HEK293 (cell line): ENCODE results near the gene CD46.

Experiments used
- WT1 ChIP-seq: fragments of 450-650 bp; formaldehyde crosslinking; IDR thresholded peaks from 2 replicates; pipeline ENCODE4 v1.5.1; 2016; ENCODE audit warnings: missing biosample characterization, missing genetic modification characterization
- ZNF133 ChIP-seq: fragments of 450-650 bp; formaldehyde crosslinking; IDR thresholded peaks from 2 replicates; pipeline ENCODE4 v1.5.1; 2016; ENCODE audit warnings: missing biosample characterization, missing genetic modification characterization
- ZNF24 ChIP-seq: fragments of 450-650 bp; formaldehyde crosslinking; IDR thresholded peaks from 2 replicates; pipeline ENCODE4 v1.5.1; 2016; ENCODE audit warnings: missing biosample characterization, missing genetic modification characterization
- ZNF394 ChIP-seq: fragments of 450-650 bp; formaldehyde crosslinking; IDR thresholded peaks from 2 replicates; pipeline ENCODE4 v1.5.1; 2016; ENCODE audit warnings: missing biosample characterization, missing genetic modification characterization, mild to moderate bottlenecking, moderate library complexity, borderline replicate concordance
- ZNF558 ChIP-seq: fragments of 450-650 bp; formaldehyde crosslinking; IDR thresholded peaks from 2 replicates; pipeline ENCODE4 v1.5.1; 2016; ENCODE audit warnings: missing biosample characterization, missing genetic modification characterization
- TF ChIP-seq, protein P1 (sequence below): fragments of 450-650 bp; formaldehyde crosslinking; IDR thresholded peaks from 2 replicates; pipeline ENCODE4 v1.5.1; 2016; ENCODE audit warnings: missing biosample characterization, missing genetic modification characterization
- TF ChIP-seq, protein P2 (sequence below): fragments of 450-650 bp; formaldehyde crosslinking; IDR thresholded peaks from 2 replicates; pipeline ENCODE4 v1.5.1; 2016; ENCODE audit warnings: missing biosample characterization, missing genetic modification characterization
- TF ChIP-seq, protein P3 (sequence below): fragments of 450-650 bp; formaldehyde crosslinking; IDR thresholded peaks from 2 replicates; pipeline ENCODE4 v1.5.1; 2016; ENCODE audit warnings: missing biosample characterization, missing genetic modification characterization
- TF ChIP-seq, protein P4 (sequence below): fragments of 450-650 bp; formaldehyde crosslinking; IDR thresholded peaks from 2 replicates; pipeline ENCODE4 v1.5.1; 2017; ENCODE audit warnings: missing biosample characterization, mild to moderate bottlenecking, missing genetic modification characterization, moderate library complexity

DNA sequence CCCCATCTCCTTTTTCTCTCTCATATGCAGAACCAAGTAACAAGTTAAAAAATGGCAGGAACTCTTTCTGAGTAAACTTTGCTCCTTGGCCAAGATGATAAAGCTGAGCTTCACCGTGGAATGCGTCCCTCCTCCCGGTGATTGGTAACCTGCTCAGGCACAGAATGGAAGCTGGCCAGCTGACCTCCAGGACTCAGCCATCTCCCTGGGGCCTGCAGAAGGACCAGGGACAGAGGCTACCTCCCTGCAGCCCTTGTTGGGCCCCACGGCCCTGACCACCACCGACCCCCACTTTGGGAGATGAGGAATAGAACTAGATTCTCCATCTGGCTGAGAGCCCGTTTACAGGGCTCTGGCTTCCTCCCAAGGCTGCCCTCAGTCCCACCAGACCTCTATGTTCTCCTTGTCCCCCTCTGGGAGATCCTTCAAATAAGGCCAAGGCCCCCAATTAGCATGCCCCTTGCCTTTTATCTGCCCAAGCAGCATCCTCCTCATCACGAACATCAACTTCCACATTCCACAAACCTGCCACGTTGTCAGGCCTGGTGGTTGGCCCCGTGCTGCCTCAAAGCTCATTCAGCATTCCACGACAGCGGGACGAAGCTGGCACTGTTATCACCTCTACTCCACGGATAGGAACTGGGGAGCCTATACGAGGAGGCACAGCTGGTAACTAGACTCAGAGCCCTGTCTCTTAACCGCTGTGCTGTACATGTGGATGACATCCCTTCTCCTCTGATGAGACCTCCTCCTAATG is 84.9 kb downstream of the CD46 start:
- TF ChIP-seq WT1 (tag by site-specific recombination) (no peak), ZNF394 (tag by site-specific recombination) (no peak), ZNF558 (no peak), ZNF24 (tag by site-specific recombination) (no peak), ZNF133 (tag by site-specific recombination) (no peak)
- TF ChIP-seq, protein P1, sequence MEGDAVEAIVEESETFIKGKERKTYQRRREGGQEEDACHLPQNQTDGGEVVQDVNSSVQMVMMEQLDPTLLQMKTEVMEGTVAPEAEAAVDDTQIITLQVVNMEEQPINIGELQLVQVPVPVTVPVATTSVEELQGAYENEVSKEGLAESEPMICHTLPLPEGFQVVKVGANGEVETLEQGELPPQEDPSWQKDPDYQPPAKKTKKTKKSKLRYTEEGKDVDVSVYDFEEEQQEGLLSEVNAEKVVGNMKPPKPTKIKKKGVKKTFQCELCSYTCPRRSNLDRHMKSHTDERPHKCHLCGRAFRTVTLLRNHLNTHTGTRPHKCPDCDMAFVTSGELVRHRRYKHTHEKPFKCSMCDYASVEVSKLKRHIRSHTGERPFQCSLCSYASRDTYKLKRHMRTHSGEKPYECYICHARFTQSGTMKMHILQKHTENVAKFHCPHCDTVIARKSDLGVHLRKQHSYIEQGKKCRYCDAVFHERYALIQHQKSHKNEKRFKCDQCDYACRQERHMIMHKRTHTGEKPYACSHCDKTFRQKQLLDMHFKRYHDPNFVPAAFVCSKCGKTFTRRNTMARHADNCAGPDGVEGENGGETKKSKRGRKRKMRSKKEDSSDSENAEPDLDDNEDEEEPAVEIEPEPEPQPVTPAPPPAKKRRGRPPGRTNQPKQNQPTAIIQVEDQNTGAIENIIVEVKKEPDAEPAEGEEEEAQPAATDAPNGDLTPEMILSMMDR, result no peak
- TF ChIP-seq, protein P2, sequence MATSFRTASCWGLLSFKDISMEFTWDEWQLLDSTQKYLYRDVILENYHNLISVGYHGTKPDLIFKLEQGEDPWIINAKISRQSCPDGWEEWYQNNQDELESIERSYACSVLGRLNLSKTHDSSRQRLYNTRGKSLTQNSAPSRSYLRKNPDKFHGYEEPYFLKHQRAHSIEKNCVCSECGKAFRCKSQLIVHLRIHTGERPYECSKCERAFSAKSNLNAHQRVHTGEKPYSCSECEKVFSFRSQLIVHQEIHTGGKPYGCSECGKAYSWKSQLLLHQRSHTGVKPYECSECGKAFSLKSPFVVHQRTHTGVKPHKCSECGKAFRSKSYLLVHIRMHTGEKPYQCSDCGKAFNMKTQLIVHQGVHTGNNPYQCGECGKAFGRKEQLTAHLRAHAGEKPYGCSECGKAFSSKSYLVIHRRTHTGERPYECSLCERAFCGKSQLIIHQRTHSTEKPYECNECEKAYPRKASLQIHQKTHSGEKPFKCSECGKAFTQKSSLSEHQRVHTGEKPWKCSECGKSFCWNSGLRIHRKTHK (tag by site-specific recombination), result no peak
- TF ChIP-seq, protein P3, sequence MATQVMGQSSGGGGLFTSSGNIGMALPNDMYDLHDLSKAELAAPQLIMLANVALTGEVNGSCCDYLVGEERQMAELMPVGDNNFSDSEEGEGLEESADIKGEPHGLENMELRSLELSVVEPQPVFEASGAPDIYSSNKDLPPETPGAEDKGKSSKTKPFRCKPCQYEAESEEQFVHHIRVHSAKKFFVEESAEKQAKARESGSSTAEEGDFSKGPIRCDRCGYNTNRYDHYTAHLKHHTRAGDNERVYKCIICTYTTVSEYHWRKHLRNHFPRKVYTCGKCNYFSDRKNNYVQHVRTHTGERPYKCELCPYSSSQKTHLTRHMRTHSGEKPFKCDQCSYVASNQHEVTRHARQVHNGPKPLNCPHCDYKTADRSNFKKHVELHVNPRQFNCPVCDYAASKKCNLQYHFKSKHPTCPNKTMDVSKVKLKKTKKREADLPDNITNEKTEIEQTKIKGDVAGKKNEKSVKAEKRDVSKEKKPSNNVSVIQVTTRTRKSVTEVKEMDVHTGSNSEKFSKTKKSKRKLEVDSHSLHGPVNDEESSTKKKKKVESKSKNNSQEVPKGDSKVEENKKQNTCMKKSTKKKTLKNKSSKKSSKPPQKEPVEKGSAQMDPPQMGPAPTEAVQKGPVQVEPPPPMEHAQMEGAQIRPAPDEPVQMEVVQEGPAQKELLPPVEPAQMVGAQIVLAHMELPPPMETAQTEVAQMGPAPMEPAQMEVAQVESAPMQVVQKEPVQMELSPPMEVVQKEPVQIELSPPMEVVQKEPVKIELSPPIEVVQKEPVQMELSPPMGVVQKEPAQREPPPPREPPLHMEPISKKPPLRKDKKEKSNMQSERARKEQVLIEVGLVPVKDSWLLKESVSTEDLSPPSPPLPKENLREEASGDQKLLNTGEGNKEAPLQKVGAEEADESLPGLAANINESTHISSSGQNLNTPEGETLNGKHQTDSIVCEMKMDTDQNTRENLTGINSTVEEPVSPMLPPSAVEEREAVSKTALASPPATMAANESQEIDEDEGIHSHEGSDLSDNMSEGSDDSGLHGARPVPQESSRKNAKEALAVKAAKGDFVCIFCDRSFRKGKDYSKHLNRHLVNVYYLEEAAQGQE (tag by site-specific recombination), result no peak
- TF ChIP-seq, protein P4, sequence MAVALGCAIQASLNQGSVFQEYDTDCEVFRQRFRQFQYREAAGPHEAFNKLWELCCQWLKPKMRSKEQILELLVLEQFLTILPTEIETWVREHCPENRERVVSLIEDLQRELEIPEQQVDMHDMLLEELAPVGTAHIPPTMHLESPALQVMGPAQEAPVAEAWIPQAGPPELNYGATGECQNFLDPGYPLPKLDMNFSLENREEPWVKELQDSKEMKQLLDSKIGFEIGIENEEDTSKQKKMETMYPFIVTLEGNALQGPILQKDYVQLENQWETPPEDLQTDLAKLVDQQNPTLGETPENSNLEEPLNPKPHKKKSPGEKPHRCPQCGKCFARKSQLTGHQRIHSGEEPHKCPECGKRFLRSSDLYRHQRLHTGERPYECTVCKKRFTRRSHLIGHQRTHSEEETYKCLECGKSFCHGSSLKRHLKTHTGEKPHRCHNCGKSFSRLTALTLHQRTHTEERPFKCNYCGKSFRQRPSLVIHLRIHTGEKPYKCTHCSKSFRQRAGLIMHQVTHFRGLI, result no peak
